Mammary epithelial cell (primary cell): ENCODE data around the gene MTARC2.

Source experiments
- EZH2 ChIP-seq: IDR thresholded peaks from 2 replicates; pipeline ENCODE4 v1.6.1; 2012; ENCODE audit warnings: low read length, inconsistent platforms, borderline replicate concordance
- TF ChIP-seq, protein P1 (sequence below), 2 donors: IDR thresholded peaks in 1 of 2; conservative IDR thresholded peaks in 1 of 2; 2 replicates each; pipeline ENCODE4 v1.5.1; 2011 to 2012; ENCODE audit warnings: inconsistent platforms in 2 of 2, low read length in 2 of 2, mild to moderate bottlenecking in 2 of 2, control low read depth in 1 of 2, low read depth in 1 of 2; ENCODE audit not compliant: insufficient read depth in 1 of 2; ENCODE audit errors: extremely low read depth in 1 of 2

DNA sequence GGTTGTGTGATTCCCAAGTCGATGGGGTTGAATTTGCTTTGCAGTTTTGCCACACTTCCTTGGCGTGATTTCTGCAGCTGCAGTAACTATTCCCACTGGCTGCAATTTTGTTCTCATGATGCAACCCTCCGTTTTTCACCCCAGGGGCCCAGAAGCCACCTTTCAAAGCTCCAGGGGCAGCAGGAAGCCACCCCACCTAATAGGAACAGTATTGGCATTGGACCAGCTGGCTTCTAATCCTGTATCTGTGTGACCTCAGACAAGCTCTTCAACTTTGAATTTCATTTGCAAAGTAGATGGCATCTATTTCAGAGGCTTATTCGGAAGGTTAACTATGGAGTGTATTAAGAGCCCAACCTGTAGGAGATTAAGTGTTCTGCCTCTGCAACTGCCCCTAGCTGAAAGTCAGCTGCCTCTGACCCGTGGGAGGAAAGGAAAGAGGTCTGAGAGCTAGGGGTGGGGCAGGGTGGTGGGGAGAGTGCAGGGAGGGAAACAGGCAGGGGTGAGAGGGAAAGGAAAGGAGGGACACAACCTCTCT is 45.3 kb upstream of the MTARC2 start:
- TF ChIP-seq, protein P1, sequence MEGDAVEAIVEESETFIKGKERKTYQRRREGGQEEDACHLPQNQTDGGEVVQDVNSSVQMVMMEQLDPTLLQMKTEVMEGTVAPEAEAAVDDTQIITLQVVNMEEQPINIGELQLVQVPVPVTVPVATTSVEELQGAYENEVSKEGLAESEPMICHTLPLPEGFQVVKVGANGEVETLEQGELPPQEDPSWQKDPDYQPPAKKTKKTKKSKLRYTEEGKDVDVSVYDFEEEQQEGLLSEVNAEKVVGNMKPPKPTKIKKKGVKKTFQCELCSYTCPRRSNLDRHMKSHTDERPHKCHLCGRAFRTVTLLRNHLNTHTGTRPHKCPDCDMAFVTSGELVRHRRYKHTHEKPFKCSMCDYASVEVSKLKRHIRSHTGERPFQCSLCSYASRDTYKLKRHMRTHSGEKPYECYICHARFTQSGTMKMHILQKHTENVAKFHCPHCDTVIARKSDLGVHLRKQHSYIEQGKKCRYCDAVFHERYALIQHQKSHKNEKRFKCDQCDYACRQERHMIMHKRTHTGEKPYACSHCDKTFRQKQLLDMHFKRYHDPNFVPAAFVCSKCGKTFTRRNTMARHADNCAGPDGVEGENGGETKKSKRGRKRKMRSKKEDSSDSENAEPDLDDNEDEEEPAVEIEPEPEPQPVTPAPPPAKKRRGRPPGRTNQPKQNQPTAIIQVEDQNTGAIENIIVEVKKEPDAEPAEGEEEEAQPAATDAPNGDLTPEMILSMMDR (conservative IDR thresholded peaks at IDR 0.05 in 1 of 2, IDR thresholded peaks at IDR 0.05 in 1 of 2; ENCODE audit: extremely low read depth in 1 of 2, insufficient read depth in 1 of 2, low read depth in 1 of 2, low read length in 2 of 2) = no peak
- TF ChIP-seq EZH2 = no peak
